HG03469 (cell line): ENCODE results near the gene MAP7.
"Not testable (repeated sequence)": the region's sequence is repeated elsewhere in the genome, so short reads cannot be mapped to it uniquely, and the experiment has no call there.

Source experiments
- ATAC-seq: cut with Tn5 transposase; IDR thresholded peaks from one replicate; pipeline ENCODE4 v1.9.1; 2021; ENCODE audit warnings: mild to moderate bottlenecking, moderate library complexity, moderate number of reproducible peaks; ENCODE audit not compliant: unreplicated experiment

MAP7 gene

DNA sequence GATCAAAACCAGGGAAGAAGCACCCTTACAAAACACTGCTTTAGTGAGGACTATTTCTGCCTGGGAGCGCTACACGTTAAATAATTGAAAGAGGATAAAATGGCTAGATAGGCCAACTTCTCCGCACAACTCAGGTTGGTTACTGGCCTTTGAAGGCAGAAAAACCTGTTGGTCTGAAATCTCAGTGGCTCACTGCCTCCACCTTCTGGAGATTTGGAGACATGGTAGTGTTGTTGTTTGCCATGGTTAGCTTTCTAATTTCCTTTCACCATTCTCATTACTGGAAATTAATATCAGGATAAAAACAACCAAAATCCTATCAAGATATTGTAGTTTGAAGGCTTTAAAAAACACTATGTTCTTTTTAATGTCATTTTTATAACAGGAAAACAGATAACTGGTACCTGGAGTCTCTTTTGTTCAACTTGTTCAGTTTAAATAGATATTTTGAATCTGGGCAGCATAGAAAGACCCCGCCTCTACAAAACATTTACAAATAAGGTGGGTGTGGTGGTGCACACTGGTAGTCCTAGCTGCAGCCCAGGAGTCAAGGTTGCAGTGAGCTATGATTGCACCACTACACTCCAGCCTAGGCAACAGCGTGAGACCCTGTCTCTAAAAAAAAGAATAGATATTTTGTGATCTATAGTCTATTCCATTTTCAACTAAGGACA lies 233.1 kb downstream of the MAP7 start:
- peak; percentile 56 for ATAC-seq

DNA sequence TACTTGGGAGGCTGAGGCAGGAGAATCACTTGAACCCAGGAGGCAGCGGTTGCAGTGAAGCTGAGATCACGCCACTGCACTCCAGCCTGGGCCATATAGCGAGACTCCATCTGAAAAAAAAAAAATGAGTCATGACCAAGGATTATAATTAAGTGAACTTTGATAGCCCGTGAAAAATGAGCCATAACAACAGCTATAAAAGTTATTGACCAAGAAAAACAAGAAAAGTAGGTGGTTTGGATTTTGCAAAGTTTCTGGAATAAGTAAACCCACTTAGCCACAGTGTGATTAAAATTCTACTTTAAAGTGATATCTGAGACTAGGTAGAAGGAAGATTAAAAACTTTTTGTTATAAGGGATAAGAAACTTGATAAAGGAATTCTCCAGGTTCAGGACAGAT lies 234.6 kb downstream of the MAP7 start:
- ATAC-seq, result no peak

DNA sequence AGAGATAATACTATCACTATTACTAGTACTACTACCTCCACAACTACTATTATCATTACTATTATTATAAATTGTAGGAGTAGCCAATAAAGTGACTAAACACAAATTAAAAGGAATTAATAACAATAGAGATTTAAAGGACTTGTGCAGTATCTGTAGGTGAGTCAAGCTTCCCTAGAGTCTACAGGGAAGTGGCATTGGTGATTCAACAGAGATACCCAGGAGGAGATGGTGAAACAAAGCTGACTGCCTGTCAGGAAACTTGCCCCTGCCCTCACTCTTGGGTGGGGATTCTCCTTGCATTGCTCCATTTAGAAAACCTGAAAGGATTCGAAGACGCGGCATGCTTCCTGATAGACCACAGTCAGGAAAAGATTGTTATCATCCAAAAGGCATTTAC lies 237.2 kb downstream of the MAP7 start:
- no peak for ATAC-seq

DNA sequence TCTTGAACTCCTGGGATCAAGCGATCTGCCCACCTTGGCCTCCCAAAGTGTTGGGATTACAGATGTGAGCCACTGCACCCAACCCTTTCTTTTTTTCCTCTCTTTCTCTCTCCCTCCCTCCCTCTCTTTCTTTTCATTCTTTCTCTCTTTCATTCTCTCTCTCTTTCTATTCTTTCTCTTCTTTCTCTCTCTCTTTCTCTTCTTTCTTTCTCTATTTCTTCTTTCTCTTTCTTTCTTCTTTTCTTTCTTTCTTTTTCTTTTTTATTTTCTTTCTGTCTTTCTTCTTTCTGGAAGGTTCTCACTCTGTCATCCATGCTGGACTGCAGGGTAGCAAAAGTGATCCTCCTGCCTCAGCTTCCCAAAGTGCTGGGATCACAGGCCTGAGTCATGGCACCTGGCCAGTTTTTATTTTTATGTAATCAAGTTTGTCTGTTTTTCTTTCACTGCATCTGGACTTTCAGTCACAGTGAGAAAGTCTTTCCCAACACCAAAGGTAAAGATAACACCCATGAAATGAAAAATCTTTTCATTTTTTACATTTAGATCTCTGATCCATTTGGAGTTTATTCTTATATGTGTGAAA lies 240.4 kb downstream of the MAP7 start:
- ATAC-seq, result no peak

DNA sequence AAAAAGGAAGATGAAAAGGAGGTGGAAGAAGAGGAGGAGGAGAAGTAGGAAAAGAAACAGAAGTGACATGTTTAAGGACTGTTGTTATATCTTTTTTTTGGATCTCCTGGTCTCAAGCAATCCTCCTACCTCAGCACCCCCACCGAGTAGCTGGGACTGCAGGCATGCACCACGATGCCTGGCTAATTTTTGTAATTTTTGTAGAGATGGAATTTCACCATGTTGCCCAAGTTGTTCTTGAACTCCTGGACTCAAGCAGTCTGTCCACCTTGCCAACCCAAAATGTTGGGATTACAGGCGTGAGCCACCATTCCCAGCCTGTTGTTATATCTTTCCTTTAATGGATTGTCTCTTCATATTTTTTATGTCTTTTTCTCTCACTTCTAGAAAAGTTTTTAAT lies 241.1 kb downstream of the MAP7 start:
- no peak for ATAC-seq

DNA sequence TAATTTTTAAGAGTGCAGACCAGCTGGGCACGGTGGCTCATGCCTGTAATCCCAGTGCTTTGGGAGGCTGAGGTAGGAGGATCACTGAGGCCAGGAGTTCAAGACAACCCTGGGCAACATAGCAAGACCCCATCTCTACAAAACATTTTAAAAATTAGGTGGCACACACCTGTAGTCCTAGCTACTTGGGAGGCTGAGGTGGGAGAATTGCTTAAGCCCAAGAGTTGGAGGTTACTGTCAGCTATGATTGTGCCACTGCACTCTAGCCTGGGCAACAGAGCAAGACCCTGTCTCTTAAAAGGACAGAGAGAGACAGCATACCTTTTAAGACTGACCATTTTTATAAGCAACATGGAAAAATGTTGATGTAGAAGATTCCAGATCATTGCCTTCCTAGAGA lies 241.8 kb downstream of the MAP7 start:
- ATAC-seq, result not testable (repeated sequence)

DNA sequence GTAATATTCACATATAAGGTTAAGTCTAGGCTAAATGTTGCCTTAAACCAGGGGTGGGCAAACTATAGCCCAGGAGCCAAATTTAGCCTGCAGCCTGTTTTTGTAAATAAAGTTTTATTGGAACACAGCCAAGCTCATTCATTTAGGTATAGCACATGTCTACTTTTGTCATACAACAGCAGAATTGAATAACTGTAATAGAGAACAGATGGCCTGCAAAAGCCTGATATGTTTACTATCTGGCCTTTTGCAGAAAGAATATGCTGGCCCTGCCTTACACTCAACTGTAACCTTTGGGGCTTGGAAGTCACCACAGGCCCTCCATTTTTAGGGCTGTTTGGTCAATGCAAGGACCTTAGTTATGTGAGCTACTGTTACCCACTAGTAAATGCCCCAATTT lies 242.9 kb downstream of the MAP7 start:
- no peak for ATAC-seq

DNA sequence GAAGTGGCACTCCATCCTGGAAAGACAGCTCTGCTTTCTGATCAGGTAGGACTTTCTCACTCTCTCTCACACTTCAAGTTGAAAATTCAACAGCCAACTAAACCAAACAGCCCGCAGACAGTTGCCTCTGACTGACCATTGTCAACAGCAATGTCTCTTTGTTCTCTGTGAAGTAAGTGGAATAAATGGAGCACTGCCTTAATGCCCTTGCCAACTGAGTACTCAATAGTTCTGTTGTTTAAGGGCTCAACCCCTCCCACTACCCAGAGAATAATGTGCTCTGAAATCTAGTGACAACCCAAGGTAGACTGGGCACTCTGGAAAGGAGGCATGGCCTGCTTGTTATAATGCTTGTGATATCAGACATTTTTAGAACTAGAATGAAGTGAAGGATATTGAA lies 243.8 kb downstream of the MAP7 start:
- ATAC-seq, result no peak

DNA sequence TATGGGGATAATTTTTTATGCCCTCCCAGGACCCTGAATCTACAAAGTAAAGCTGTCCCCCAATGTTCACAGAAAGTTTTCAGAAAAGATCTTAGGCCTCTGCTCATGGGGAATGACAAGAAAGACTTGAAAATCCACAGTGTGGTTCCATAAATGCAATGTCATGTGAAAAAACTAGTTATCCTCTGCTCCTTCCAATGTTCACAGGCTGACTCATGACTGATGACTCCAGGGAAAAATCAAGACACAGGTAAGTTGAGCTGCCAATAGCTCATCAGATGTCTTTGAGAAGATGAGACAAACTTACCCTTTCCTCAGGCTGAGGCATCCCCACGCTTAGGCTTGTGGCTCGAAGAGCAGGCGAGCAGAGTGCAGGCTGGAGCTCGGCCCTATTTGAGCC lies 245.8 kb downstream of the MAP7 start:
- ATAC-seq, result no peak

DNA sequence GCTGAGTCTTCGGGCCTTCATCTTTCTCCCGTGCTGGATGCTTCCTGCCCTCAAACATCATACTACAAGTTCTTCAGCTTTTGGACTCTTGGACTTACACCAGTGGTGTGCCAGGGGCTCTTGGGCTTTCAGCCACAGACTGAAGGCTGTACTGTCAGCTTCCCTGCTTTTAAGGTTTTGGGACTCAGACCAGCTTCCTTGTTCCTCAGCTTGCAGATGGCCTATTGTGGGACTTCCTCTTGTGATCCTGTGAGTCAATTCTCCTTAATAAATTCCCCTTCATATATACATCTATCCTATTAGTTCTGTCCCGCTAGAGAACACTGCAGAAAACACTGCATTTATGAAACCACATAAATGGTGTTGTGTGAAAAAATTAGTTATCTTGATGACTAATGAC lies 246.7 kb downstream of the MAP7 start:
- no peak for ATAC-seq

DNA sequence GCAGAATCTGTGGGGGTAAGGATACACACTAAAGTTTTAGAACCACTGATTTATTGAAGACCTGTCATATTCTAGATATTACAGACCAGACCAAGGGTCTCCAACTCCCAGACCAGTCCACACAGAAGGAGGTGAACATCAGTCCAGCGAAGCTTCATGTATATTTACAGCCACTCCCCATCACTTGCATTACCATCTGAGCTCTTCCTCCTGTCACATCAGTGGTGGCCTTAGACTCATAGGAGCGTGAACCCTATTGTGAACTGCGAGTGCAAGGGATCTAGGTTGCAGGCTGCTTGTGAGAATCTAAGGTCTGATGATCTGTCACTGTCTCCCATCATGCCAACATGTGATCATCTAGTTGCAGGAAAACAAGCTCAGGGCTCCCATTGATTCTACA lies 255.6 kb downstream of the MAP7 start:
- no peak for ATAC-seq
